GM18909 (cell line): ENCODE results near the gene NCOA1.

Experiments used
- ATAC-seq: cut with Tn5 transposase; IDR thresholded peaks from one replicate; pipeline ENCODE4 v1.9.1; 2021; ENCODE audit warnings: mild to moderate bottlenecking; ENCODE audit not compliant: unreplicated experiment, poor library complexity

NCOA1 gene

DNA sequence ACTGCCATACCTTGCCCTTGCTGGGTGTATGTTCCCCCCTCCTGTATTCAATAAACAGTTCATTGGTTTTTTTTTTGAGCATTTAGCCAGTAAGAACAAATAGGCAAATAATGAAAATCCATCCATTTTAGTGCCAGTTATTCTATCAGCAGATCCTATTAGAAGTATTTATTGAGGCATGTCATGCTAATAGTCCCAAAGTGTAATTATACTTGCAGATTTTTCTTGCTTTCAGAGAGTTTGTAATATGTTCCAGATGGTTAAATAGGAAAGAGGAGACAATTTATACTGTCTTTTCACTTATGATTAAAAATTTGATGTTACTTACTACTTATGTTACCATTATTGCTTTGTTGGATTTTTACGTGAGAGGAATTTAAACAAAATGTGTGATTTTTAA lies 127.6 kb downstream of the NCOA1 start:
- ATAC-seq: no peak

DNA sequence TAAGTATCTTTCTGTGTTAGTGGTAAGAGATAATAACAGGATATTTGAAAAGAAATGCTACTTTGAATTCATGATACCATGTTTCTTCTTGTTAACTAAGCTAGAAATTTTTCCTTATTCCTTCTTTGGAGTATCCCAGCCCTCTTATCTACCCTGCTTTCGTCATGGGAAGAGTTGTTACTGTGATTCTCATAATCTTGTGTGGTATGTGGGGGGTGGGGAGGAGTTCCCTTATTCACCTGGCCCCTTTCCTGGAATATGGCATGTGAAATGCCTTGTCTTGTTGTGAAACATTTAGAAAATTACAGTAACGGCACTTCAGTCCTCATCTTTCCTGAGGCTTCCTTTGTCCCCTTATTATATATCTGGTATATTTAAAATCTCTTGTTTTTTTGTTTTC lies 129.9 kb downstream of the NCOA1 start:
- no peak for ATAC-seq

DNA sequence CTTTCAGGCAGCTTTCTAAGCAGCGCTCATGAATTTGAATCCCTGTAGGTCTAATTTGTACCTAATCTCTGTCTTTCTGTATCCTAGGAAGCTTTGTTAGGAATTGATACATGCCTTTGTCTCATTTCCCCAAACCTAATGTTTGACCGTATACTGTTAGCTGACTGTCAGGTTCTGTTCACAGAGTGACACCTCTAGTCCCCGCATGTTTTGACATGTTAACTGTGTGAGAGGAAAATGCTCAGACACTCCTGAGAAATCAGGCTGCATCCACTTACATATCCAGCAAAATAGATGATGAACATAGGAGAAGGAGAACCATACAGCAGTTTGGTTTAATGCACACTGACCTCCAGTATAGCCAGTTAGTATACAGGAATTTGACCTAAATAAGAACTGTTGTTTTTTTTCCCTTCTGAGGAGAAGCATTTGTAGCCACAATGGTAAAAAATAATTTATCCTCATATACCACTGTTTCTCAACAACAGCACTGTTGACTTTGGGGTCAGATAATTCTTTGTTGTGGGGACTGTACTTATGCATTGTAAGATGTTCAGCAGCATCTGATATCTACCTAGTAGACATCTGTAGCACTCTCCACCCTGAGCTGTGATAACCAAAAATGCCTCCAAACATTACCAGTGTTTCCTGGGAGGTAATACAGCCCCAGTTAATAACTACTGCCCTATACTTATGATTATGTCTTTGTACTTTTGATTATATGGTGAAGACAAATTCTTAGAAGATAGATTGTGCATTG lies 130.9 kb downstream of the NCOA1 start:
- no peak for ATAC-seq

DNA sequence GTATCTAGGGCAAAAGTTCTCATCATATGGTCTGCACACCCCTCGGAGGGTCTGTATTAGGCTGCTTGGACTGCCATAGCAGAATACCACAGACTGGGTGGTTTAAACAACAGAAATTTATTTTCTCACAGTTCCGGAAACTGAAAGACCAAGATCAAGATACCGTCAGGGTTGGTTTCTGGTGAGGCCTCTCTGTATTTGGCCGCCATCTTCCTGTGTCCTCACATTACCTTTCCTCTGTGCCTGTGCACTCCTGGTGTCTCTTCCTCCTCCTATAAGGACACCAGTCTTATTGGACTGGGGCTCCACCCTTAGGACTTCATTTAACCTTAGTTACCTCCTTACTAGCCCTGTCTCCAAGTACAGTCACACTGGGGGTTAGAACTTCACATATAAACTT lies 132.5 kb downstream of the NCOA1 start:
- no peak for ATAC-seq

DNA sequence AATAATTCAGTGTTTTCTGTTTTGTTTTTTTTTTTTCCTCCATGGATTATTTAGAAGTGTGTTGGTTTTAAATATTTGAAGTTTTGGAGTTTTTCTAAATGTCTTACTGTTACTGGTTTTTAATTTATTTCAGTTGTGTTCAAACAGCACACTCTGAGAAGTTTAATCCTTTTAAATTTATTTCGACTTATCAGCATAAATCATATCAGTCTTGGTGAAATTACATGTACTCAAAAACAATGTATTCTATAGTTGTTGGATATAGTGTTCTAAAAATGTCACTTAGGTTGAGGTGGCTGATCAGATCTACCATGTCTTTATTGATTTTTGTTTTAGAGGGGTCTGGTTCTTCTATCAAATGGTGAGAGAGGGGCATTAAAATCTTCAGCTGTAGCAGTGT lies 134.7 kb downstream of the NCOA1 start:
- no peak for ATAC-seq

DNA sequence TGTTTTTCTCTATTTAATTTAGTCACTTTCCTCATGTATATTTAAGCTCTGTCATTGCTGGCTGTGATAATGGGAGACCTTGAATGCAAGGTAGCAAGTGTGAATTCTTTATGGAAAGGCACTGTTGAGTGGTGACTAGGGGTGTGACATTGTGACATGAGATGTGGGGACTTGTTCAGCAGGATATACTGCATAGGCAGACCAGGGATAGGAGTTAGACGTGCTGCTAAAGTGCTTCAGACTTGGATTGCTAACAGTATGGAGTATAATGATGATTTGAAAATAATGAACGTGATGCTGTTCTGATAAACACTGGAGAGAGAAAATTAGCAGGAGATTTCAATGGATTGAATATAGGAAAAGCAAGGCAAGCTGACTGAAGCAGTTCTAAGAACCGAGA lies 135.1 kb downstream of the NCOA1 start:
- no peak for ATAC-seq

DNA sequence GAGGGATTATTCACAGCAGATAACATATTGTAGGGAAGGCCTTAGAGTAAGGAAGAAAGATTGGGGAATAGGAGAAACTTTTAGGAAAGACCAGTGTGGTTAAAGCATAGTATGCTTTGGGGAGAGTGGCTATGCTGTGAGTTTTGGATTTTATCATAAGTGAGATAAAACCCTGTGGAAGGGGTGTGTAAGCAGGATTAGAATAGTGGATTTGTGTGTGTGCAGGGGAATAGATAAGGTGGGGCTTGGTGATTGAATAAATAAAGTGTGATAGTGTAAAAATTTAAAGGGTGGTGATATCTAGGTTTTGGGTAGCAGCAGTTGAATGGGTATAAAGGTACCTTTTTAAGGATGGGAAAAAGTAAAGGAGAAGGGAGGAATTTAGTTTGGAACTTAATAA lies 137.7 kb downstream of the NCOA1 start:
- ATAC-seq: no peak

DNA sequence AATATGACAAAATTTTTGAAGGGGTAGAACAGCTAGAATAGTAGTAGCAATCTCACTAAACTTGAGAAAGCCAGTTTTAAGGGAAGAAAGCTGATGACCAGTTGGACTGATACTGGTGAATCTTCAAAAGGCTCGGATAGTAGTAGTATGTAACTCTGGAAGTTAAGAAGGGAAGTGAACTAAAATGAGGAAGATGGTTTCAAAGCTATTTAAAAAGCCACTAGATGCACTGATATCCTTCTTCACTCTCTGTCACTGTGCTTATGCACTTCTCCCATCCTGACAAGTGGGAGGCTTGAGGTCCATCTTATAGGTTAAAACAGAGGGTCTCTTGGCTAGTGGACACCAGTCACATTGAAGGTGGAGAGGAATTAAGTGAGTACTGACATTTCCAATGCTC lies 141.1 kb downstream of the NCOA1 start:
- ATAC-seq: no peak

DNA sequence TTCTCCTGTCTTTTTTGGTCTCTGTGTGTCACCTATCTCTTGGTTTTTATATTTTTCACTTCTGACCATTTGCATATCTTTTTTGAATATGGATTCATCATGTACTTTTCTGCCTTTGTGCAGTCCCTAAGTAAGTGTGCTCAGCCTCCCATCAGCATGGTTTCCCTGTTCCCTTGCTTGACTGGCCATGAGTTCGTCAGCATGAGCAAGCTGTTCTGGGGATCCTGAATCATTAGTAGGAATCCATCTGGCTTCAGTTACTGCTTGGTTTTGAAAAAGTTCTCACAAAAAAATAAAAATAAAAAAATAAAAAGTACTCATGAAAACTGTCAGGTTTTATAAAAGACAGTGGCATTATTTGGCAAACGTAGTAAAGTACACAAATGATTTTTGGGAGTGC lies 144.1 kb downstream of the NCOA1 start:
- no peak for ATAC-seq

DNA sequence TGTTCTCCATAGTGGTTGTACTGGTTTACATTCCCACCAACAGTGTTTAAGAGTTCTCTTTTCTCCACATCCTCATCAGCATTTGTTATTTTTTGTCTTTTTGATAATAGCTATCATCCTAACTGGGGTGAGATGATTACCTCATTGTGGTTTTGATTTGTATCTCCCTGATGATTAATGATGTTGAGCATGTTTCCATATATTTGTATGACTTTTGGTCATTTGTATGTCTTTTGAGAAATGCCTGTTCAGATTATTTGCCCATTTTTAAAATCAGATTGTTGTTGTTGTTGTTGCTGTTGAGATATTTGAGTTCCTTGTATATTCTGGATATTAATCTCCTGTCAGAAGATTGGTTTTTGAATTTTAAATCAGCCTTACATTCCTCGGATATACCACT lies 147.5 kb downstream of the NCOA1 start:
- ATAC-seq: no peak

DNA sequence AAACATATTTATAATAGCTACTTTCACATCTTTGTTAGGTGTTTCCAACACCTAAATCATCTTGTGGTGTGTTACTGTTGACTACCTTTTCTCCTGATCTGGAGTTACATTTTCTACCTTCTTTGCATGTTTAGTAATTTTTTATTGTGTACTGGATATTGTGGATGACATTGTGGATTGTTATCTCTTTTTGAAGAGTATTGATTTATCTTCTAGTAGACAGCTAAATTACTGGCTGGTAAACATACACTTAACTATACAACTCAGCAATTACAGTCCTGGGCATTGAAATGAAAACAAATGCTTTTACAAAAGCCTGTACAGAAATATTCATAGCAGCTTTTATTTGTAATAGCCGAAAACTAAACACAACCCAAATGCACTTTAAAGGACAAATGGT lies 151.3 kb downstream of the NCOA1 start:
- no peak for ATAC-seq

DNA sequence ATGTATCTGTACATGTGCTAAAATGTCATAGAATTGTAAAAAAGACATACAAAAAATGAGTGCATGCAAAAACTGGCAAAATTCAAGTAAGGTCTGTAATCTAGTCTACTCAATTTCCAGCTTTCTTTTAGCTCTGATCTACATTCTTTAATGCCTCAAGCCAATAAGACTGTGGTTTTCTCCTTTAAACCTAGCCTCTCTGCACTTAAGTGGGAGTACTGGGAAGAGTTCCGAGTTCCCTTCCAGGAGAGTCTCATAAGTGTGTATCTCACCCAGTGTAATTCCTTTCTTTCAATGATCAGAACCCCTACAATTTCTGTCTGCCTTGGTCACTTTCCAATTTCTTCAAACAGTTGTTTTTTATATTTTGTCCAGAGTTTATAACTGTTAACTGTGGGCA lies 152.0 kb downstream of the NCOA1 start:
- ATAC-seq: no peak

DNA sequence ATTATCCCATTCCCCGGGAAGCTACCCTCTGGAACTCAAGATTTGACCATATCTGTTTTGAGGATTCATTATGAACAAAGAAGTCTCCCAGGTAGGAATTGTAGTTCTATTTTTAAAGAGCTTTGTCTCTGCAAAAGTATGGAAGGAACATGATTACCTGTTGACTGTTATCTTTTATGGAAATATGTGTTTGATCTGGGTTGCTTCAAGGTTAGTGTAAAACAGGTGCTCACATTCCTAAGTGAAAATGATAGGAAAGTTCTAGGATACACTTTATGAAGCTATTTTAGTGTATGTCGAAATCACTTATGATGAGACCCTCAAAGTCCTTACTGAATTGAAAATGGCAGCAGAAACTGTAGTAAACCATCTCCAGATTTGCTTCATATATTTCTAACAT lies 153.0 kb downstream of the NCOA1 start:
- no peak for ATAC-seq

DNA sequence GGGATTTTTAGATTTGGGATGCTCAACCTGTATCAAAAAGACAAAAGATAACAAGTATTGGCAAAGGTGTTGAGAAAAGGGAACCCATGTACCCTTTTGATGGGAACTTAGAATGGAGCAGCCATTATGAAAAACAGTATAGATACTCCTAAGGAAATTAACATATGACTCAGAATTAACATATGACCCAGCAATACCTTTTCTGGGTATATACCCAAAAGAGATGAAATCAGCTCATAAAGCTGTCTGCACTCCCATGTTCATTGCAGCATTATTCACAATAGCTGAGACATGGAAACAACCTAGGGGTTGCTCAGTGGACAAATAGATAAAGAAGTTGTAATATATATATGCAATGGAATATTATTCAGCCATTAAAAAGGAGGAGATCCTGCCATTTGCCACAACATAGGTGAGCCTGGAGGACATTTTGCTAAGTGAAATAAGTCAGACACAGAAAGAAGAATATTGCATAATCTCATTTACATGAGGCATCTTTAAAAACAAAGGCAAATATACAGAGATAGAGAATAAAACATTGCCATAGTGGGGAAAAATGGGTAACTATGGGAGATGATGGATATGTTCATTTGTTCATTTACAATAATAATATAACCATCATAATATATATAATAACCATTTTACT lies 160.1 kb downstream of the NCOA1 start:
- ATAC-seq: no peak

DNA sequence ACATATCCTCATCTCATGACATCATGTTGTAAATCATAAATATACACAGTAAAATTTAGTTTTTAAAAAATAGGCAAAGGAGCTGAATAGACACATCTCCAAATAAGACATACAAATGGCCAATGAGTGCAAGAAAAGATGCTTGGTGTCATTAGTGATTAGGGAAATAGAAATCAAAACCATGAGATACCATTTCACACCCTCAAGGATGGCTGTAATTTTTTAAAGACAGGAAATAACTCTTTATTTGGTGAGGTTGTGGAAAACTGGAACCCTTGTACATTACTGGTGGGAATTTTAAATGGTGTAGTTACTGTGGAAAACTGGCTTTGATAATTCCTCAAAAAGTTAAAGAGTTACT lies 160.6 kb downstream of the NCOA1 start:
- ATAC-seq: no peak

DNA sequence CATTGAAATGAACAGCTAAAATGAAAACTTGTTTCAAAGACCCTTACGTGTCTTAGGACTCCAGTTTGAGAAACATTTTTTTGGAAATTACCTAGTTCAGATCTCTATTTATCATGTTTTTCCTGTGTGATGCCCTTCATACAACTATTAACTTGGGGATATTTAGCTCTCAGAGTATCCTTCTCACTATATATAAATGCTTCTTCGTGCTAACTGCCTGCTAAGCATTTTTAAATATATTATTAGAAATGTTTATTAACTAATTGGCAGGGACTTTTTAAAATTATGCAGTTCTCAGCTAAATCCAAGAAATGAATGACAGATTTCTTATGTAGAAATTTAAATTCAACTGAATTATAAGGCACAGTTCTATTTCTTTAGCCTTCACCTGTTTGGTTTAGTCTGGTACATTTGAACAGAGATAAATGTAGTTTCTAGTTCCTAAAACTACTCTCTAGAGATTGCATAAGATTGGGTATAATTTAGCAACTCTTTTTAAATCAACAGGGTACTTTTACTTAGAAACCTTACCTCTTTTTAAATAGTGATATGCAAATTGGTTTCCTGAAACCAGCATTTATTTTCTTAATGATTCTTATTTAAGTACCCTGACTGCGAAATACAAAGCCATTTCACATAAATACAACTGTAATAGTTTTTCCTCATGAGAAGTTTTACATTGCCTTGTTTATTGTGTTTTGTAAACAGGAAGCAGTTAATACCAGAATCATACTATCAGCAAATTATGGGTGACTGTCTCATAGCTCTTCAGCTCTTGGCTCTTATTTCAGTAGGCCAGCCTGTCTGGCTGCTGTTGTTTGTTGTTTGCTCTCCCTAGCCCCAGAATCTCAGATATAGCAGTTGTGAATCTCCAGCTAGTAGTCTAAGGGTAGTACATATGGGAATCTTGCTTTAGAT lies 161.5 kb downstream of the NCOA1 start:
- ATAC-seq: no peak

DNA sequence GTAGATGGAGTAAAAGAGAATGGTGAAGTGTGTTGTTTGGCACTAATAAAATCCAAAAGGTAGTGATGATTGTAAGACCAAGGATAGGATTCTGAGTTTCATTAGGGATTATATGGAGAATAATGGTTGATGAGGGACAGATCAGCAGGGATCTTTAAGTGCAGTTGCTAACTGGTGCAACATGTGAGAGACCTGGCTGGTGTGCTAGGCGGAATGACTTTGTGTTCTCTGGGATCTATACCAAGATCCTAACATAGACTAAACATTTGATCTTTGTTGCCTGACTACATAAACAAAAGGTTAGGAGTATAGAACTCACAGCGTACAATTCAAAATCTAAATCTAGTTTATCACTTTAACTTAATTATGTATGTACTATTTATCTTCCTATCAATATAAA lies 166.8 kb downstream of the NCOA1 start:
- ATAC-seq: no peak

DNA sequence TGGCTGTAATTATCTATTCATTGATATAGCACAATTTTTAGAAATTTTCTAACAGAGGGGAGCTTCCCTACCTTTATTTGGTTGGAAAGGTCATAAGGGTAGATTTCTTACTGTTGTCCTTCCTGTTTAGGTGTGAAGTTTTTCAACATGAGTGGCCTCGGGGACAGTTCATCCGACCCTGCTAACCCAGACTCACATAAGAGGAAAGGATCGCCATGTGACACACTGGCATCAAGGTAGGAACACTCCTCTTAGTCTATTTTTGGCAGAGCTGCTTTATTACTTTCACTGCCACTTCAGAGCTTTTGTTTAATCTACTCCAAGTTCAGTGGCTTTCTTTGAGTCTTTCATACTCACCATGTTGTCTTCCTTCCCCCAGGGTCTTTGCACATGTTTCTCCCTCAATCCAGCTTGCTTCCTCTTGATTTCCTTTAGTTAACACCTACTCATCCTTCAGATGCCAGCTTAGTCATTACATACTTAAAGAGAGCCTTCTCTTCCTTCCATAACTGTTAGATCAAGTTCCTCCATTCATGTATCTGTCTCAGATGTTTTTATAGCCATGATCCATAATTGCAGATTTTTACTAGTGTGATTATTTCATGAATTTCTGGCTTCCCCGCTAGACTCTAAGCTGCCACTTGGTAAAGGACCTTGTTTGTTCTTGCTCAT lies 167.6 kb downstream of the NCOA1 start:
- no peak for ATAC-seq

DNA sequence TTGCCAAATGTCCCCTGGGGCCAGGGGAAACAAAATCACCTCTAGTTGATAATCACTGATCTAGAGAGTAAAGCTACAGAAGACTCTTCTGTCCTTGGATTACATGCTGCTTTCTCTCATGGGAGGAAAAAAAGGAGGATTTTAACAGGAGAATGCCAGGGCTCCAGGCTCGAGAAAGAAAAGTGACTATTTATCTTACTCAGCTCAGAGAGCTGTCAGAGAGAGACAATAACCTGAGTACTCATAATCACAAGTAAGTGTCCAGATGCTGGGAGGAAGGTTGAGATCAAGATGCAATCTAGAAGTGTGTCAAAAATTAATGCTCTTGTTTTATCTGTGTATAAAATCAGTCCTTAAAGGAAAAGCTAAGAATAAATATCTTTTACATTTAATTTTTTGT lies 168.8 kb downstream of the NCOA1 start:
- ATAC-seq: no peak

DNA sequence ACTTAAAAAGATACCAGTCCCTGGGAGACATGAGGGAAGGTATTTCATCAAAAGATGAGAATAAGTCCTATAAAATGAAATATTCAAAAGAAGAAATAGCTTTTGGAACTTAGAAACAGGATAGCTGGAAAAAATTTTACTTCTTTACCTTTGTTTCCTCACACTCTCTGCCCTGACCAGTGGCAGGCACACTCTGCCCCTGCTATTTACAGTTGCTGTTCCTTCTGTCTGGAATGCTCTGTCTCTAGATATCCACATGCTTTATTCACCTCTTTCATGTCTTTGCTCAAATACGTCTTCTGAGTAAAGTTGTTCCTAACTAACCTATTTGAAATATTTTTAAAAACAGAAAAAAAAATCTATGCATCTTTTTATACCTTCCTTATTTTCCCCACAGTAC lies 176.5 kb downstream of the NCOA1 start:
- ATAC-seq: no peak

DNA sequence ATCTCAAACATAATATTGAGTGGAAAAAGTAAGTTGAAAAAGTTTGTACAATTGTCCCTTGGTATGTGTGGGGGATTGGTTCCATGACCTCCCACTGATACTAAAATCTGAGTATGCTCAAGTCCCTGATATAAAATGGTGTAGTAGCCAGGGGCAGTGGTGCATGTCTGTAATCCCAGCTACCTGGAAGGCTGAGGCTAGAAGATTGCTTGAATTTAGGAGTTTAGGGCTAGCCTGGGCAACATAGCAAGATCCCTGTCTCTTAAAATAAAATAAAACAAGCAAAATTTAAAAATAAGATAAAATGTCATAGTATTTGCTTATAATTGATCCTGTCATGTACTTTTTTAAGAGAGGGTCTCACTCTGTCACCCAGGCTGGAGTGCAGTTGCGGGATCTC lies 180.2 kb downstream of the NCOA1 start:
- ATAC-seq: no peak
